GM03348 (cell line): Measurements from ENCODE around the gene FBXO22.
"Not testable (repeated sequence)": the region's sequence is repeated elsewhere in the genome, so short reads cannot be mapped to it uniquely, and the experiment has no call there.

Source experiments
- DNase-seq: peaks from one replicate; pipeline ENCODE4 v3.0.0; 2012; ENCODE audit warnings: low spot score

The FBXO22 gene

GRCh38 chr15:75920079-75920478, 16.4 kb downstream of the FBXO22 start:
- no peak for DNase-seq

- peak; percentile 33 for DNase-seq
Measured at GRCh38 chr15:75921732-75922703, 18.3 kb downstream of the FBXO22 start.

- DNase-seq: no peak
Measured at GRCh38 chr15:75923756-75924155, 20.1 kb downstream of the FBXO22 start.

GRCh38 chr15:75924576-75924975, 20.9 kb downstream of the FBXO22 start:
- DNase-seq: no peak

- DNase-seq: no peak
Measured at GRCh38 chr15:75925440-75925839, 21.8 kb downstream of the FBXO22 start.

- no peak for DNase-seq
Measured at GRCh38 chr15:75926931-75927330, 23.3 kb downstream of the FBXO22 start.

GRCh38 chr15:75927601-75928000, 23.9 kb downstream of the FBXO22 start:
- no peak for DNase-seq

- peak; percentile 16 for DNase-seq
Measured at GRCh38 chr15:75928680-75929608, 25.3 kb downstream of the FBXO22 start.

- DNase-seq: no peak
Measured at GRCh38 chr15:75929799-75930565, 26.3 kb downstream of the FBXO22 start.

- no peak for DNase-seq
Measured at GRCh38 chr15:75930866-75931265, 27.2 kb downstream of the FBXO22 start.

GRCh38 chr15:75942464-75942863, 38.8 kb downstream of the FBXO22 start:
- no peak for DNase-seq

- no peak for DNase-seq
Measured at GRCh38 chr15:75943246-75943645, 39.6 kb downstream of the FBXO22 start.

- no peak for DNase-seq
Measured at GRCh38 chr15:75943713-75944215, 40.1 kb downstream of the FBXO22 start.

GRCh38 chr15:75945953-75946352, 42.3 kb downstream of the FBXO22 start:
- no peak for DNase-seq

GRCh38 chr15:75947092-75947491, 43.4 kb downstream of the FBXO22 start:
- peak; percentile 71 for DNase-seq

GRCh38 chr15:75948761-75949296, 45.2 kb downstream of the FBXO22 start:
- DNase-seq: no peak

- no peak for DNase-seq
Measured at GRCh38 chr15:75952525-75952924, 48.8 kb downstream of the FBXO22 start.

GRCh38 chr15:75955720-75956119, 52.0 kb downstream of the FBXO22 start:
- DNase-seq: no peak

- DNase-seq: no peak
Measured at GRCh38 chr15:75961331-75961730, 57.7 kb downstream of the FBXO22 start.

GRCh38 chr15:75966073-75966472, 62.4 kb downstream of the FBXO22 start:
- DNase-seq: peak; percentile 9

- not testable (repeated sequence) for DNase-seq
Measured at GRCh38 chr15:75976766-75977165, 73.1 kb downstream of the FBXO22 start.
